CD4-positive, alpha-beta T cell (primary cell): ENCODE data around the gene FAM177B. TPM values are rescaled to one million over a fixed set of nuclear protein-coding genes. Genes with fewer than 3 reads are reported as not detected.

Experiments used
- ATAC-seq: fragments of 200-7000 bp; cut with Tn5 transposase; one replicate; pipeline ENCODE4 v1.10.0; 2022; ENCODE audit warnings: mild to moderate bottlenecking; ENCODE audit not compliant: poor library complexity
- CTCF ChIA-PET: fragments of 350-600 bp; sonication (Branson Sonifier 250); formaldehyde crosslinking; loops from one replicate; lab custom pipeline; 2021; ENCODE audit warnings: antibody characterized with exemption, inconsistent platforms; lab: Charles Lee
- POLR2A ChIA-PET: fragments of 350-600 bp; sonication (Branson Sonifier 250); formaldehyde crosslinking; loops from one replicate; lab custom pipeline; 2021; ENCODE audit warnings: antibody characterized with exemption, inconsistent platforms; lab: Charles Lee
- DNase-seq, 14 experiments: peaks; one replicate each; pipeline ENCODE4 v3.0.0-alpha.2; 2013 to 2020; ENCODE audit warnings: mixed read lengths in 2 of 14
- H3K27ac ChIP-seq, 2 donors: one replicate each; pipeline versions ENCODE4 v1.5.1 to v1.7.0; 2013; ENCODE audit warnings: low read length in 2 of 2, low read depth in 1 of 2, mild to moderate bottlenecking in 1 of 2
- H3K27me3 ChIP-seq, 2 experiments: 1 replicate in 1 of 2; 2 replicates in 1 of 2; pipeline versions ENCODE4 v1.6.1 to v1.7.0; 2013; ENCODE audit warnings: low read length in 2 of 2, control low read depth in 1 of 2, mild to moderate bottlenecking in 1 of 2, moderate library complexity in 1 of 2; ENCODE audit not compliant: insufficient read depth in 2 of 2, control insufficient read depth in 1 of 2
- H3K36me3 ChIP-seq: one replicate; pipeline ENCODE4 v1.6.1; 2013; ENCODE audit warnings: low read length, control low read depth; ENCODE audit not compliant: insufficient read depth
- H3K4me1 ChIP-seq: one replicate; pipeline ENCODE4 v1.6.1; 2013; ENCODE audit warnings: low read length, control low read depth; ENCODE audit not compliant: insufficient read depth
- H3K4me3 ChIP-seq: one replicate; pipeline ENCODE4 v1.5.1; 2013; ENCODE audit warnings: mild to moderate bottlenecking, low read length, moderate library complexity
- H3K9me3 ChIP-seq, 2 experiments: 1 replicate in 1 of 2; 2 replicates in 1 of 2; pipeline versions ENCODE4 v1.6.1 to v1.7.0; 2013; ENCODE audit warnings: low read length in 2 of 2, mild to moderate bottlenecking in 2 of 2, control low read depth in 1 of 2, moderate library complexity in 1 of 2; ENCODE audit not compliant: control insufficient read depth in 1 of 2, insufficient read depth in 1 of 2
- H3K27ac Mint-ChIP-seq: one replicate; pipeline ENCODE4 v1.8.0; 2020; ENCODE audit warnings: mixed read lengths
- H3K27me3 Mint-ChIP-seq: one replicate; pipeline ENCODE4 v1.8.0; 2021; ENCODE audit warnings: mixed read lengths
- H3K36me3 Mint-ChIP-seq: one replicate; pipeline ENCODE4 v1.8.0; 2021; ENCODE audit warnings: low read depth, mixed read lengths
- H3K4me1 Mint-ChIP-seq: one replicate; pipeline ENCODE4 v1.8.0; 2021; ENCODE audit warnings: low read depth, mixed read lengths
- H3K4me3 Mint-ChIP-seq: one replicate; pipeline ENCODE4 v1.8.0; 2020; ENCODE audit warnings: mild to moderate bottlenecking, mixed read lengths
- H3K9me3 Mint-ChIP-seq: one replicate; pipeline ENCODE4 v1.8.0; 2020; ENCODE audit warnings: mixed read lengths
- intact Hi-C, 2 experiments: fragments of 100-400 bp; cut with DNase I in 1 of 2; cut with micrococcal nuclease in 1 of 2; formaldehyde crosslinking; loops; one replicate each; pipeline versions ENCODE4 v1.15.1 to v1.9.0; 2023 to 2025; cut with DNase I, micrococcal nuclease
- total RNA-seq, 174 experiments: library from RNA in 2 of 174; stranded (reverse) in 2 of 174; gene quantifications; one replicate each; pipeline ENCODE4 v1.2.3 and lab custom pipeline; 2021 to 2026
- TF ChIP-seq, protein P1 (sequence below): fragments of 200-600 bp; IDR thresholded peaks from one replicate; pipeline ENCODE4 v1.8.0; 2022; ENCODE audit warnings: antibody characterized with exemption, mild to moderate bottlenecking

The FAM177B gene
- total RNA-seq, 2 experiments from 2014 or later: not detected

DNA sequence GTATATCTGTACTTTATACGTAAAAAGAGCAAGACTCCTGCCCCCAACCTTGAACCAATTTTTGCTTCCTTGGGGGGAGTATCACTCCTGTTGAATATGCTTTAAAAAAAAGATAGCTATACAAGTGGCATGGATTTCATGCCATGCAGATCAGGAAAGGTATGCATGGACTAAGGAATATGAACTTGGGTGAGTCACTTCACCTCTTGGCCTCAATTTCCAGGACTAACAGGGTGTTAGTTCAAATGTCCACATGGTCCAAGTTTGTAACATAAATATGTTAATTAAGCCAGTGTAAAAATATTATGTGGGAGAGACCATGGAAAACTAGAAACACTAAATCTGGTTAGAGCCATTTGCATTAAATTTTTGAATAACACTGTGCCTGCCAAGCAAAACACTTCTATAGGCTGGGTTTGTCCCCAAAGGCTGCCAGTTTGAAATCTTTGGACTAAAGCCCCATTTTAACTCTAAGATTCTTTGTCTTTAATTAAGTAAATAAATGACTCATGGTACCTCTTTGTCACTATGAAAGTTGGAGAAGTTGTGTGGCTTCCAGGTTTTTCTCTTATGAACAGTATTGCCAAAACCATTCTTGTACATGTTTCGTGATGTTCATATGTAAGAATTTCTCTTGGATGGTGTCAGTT is 33.1 kb downstream of the FAM177B start:
- TF ChIP-seq, protein P1, sequence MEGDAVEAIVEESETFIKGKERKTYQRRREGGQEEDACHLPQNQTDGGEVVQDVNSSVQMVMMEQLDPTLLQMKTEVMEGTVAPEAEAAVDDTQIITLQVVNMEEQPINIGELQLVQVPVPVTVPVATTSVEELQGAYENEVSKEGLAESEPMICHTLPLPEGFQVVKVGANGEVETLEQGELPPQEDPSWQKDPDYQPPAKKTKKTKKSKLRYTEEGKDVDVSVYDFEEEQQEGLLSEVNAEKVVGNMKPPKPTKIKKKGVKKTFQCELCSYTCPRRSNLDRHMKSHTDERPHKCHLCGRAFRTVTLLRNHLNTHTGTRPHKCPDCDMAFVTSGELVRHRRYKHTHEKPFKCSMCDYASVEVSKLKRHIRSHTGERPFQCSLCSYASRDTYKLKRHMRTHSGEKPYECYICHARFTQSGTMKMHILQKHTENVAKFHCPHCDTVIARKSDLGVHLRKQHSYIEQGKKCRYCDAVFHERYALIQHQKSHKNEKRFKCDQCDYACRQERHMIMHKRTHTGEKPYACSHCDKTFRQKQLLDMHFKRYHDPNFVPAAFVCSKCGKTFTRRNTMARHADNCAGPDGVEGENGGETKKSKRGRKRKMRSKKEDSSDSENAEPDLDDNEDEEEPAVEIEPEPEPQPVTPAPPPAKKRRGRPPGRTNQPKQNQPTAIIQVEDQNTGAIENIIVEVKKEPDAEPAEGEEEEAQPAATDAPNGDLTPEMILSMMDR: no peak
- Histone ChIP-seq H3K9me3 (peaks cover 6 to 8% of the 10 kb centered on the region in 2 experiments), H3K27ac (no peak overlapping the region), H3K4me1 (peaks cover 13% of the 10 kb centered on the region), H3K4me3 (no peak overlapping the region), H3K36me3 (no peaks in the 10 kb centered on the region), H3K27me3 (no peaks in the 10 kb centered on the region)
- Mint-ChIP-seq H3K4me1 (peaks cover 27% of the 10 kb centered on the region), H3K27ac (no peak overlapping the region), H3K36me3 (no peaks in the 10 kb centered on the region), H3K4me3 (no peak overlapping the region), H3K9me3 (peaks cover 7% of the 10 kb centered on the region), H3K27me3 (no peaks in the 10 kb centered on the region)
- ATAC-seq (no peak), DNase-seq (no peak)
- POLR2A ChIA-PET: no interaction called here
- intact Hi-C loops: loop anchor here in 1 of 2 experiments (10.0 kb wide), 1 partner anchor 135 kb away; no protein-coding TSS in a partner anchor
- CTCF ChIA-PET: interaction anchor here (0.6 kb wide), 1 partner anchor 64 kb away, joined by 3 read pairs; no protein-coding TSS in a partner anchor

DNA sequence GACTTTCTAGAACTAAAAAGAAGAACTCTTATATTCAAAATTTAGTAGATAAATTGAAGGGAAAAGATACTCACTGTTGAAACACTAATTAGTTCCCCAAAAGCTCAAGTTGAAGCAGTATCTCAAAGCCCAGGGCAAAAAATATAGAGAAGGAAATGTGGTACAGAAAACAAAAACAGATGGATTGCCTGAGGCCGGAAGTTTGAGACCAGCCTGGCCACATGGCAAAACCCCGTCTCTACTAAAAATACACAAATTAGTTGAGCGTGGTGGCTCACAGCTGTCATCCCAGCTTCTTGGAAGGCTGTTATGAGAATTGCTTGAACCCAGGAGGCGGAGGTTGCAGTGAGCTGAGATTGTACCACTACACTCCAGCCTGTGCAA is 36.0 kb downstream of the FAM177B start:
- no peak overlapping the region for H3K4me3 ChIP-seq
- DNase-seq: peak in 1 of 14 experiments; percentile 18

DNA sequence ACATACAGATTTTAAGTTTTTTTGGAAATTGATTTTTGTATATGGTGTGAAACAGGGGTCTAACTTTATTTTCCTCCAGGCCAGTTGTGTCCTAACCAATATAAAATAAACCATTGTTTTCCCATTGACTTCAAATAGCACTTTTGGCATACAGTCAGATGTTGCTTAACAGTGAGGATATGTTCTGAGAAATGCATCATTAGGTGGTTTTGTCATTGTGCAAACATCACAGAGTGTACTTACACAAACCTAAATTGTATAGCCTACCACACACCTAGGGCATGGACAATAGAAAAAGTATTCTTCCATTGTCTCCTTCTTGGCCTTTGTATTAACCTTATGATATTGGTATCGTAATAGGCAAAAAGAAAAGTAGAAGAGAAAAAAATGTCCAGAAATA is 40.5 kb downstream of the FAM177B start:
- TF ChIP-seq, protein P1: no peak
- ATAC-seq: no peak
- H3K27ac ChIP-seq: no peak overlapping the region
- H3K4me3 Mint-ChIP-seq: no peak overlapping the region
- H3K27ac Mint-ChIP-seq: no peak overlapping the region
- peaks cover 15% of the 10 kb centered on the region for H3K27me3 Mint-ChIP-seq
- no peaks in the 10 kb centered on the region for H3K36me3 ChIP-seq
- intact Hi-C loops: loop anchor here in 1 of 2 experiments (10.0 kb wide), 1 partner anchor 127 kb away; no protein-coding TSS in a partner anchor
- H3K4me3 ChIP-seq: no peak overlapping the region
- no peaks in the 10 kb centered on the region for H3K36me3 Mint-ChIP-seq
- CTCF ChIA-PET: interaction anchor here (1.1 kb wide), 1 partner anchor 347 kb away, joined by 4 read pairs; no protein-coding TSS in a partner anchor
- no peaks in the 10 kb centered on the region for H3K9me3 Mint-ChIP-seq
- H3K4me1 ChIP-seq: peaks cover 7% of the 10 kb centered on the region
- no peaks in the 10 kb centered on the region for H3K9me3 ChIP-seq
- POLR2A ChIA-PET: no interaction called here
- DNase-seq: no peak
- H3K27me3 ChIP-seq: peaks cover 0 to 4% of the 10 kb centered on the region in 2 experiments
- H3K4me1 Mint-ChIP-seq: peaks cover 11% of the 10 kb centered on the region

More for the DNA sequence above, 36.0 kb downstream of the FAM177B start:
- Histone ChIP-seq H3K9me3 (peaks cover 6 to 8% of the 10 kb centered on the region in 2 experiments), H3K4me1 (peaks cover 13% of the 10 kb centered on the region), H3K36me3 (no peaks in the 10 kb centered on the region), H3K27me3 (no peaks in the 10 kb centered on the region), H3K27ac (no peak overlapping the region)
- H3K27me3 Mint-ChIP-seq: no peaks in the 10 kb centered on the region
- peaks cover 27% of the 10 kb centered on the region for H3K4me1 Mint-ChIP-seq
- ATAC-seq: no peak
- ChIA-PET POLR2A (interaction anchor here (1.3 kb wide), 1 partner anchor 60 kb away, joined by 3 read pairs; no protein-coding TSS in a partner anchor), CTCF (no interaction called here)
- H3K36me3 Mint-ChIP-seq: no peaks in the 10 kb centered on the region
- intact Hi-C loops: loop anchor here in 1 of 2 experiments (10.0 kb wide), 1 partner anchor 132 kb away; no protein-coding TSS in a partner anchor
- H3K4me3 Mint-ChIP-seq: peak overlapping the region; percentile 50
- TF ChIP-seq, protein P1: no peak
- H3K9me3 Mint-ChIP-seq: peaks cover 5% of the 10 kb centered on the region
- H3K27ac Mint-ChIP-seq: peak overlapping the region; percentile 80
